ENCODE results near the gene DHCR24. TPM values are rescaled to one million over a fixed set of nuclear protein-coding genes. Genes with fewer than 3 reads are reported as not detected.

Gene DHCR24
- total RNA-seq, 1 experiment from 2014 or later, result 337 TPM

- TF ChIP-seq, protein P1, sequence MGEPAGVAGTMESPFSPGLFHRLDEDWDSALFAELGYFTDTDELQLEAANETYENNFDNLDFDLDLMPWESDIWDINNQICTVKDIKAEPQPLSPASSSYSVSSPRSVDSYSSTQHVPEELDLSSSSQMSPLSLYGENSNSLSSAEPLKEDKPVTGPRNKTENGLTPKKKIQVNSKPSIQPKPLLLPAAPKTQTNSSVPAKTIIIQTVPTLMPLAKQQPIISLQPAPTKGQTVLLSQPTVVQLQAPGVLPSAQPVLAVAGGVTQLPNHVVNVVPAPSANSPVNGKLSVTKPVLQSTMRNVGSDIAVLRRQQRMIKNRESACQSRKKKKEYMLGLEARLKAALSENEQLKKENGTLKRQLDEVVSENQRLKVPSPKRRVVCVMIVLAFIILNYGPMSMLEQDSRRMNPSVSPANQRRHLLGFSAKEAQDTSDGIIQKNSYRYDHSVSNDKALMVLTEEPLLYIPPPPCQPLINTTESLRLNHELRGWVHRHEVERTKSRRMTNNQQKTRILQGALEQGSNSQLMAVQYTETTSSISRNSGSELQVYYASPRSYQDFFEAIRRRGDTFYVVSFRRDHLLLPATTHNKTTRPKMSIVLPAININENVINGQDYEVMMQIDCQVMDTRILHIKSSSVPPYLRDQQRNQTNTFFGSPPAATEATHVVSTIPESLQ (CRISPR knock-in tag; IDR thresholded peaks at IDR 0.05), result no peak
- TF ChIP-seq, protein P2, sequence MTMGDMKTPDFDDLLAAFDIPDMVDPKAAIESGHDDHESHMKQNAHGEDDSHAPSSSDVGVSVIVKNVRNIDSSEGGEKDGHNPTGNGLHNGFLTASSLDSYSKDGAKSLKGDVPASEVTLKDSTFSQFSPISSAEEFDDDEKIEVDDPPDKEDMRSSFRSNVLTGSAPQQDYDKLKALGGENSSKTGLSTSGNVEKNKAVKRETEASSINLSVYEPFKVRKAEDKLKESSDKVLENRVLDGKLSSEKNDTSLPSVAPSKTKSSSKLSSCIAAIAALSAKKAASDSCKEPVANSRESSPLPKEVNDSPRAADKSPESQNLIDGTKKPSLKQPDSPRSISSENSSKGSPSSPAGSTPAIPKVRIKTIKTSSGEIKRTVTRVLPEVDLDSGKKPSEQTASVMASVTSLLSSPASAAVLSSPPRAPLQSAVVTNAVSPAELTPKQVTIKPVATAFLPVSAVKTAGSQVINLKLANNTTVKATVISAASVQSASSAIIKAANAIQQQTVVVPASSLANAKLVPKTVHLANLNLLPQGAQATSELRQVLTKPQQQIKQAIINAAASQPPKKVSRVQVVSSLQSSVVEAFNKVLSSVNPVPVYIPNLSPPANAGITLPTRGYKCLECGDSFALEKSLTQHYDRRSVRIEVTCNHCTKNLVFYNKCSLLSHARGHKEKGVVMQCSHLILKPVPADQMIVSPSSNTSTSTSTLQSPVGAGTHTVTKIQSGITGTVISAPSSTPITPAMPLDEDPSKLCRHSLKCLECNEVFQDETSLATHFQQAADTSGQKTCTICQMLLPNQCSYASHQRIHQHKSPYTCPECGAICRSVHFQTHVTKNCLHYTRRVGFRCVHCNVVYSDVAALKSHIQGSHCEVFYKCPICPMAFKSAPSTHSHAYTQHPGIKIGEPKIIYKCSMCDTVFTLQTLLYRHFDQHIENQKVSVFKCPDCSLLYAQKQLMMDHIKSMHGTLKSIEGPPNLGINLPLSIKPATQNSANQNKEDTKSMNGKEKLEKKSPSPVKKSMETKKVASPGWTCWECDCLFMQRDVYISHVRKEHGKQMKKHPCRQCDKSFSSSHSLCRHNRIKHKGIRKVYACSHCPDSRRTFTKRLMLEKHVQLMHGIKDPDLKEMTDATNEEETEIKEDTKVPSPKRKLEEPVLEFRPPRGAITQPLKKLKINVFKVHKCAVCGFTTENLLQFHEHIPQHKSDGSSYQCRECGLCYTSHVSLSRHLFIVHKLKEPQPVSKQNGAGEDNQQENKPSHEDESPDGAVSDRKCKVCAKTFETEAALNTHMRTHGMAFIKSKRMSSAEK (CRISPR knock-in tag; IDR thresholded peaks at IDR 0.05; ENCODE audit: borderline replicate concordance), result no peak
- no peak for TF ChIP-seq ZSCAN18 (CRISPR knock-in tag; IDR thresholded peaks at IDR 0.05)
- no peak for TF ChIP-seq ZNF423 (CRISPR knock-in tag; IDR thresholded peaks at IDR 0.05)
- no peak for TF ChIP-seq NR3C1 (CRISPR knock-in tag; conservative IDR thresholded peaks at IDR 0.05; ENCODE audit: low read depth)
- no peak for TF ChIP-seq GRHL2 (CRISPR knock-in tag; IDR thresholded peaks at IDR 0.05; ENCODE audit: insufficient replicate concordance, severe bottlenecking)
Measured at GRCh38 chr1:54835970-54836369, 51.0 kb downstream of the DHCR24 start (continued).

- CTCF ChIA-PET, result interaction anchor here (1.3 kb wide), 1 partner anchor 187 kb away, joined by 6 read pairs; no protein-coding TSS in a partner anchor
- Mint-ChIP-seq H3K4me3 (no peak overlapping the region), H3K36me3 (no peaks in the 10 kb centered on the region), H3K9me3 (no peaks in the 10 kb centered on the region), H3K4me1 (peaks cover 4% of the 10 kb centered on the region; the same call in 1 of the 2 replicates), H3K27ac (no peak overlapping the region), H3K27me3 (ENCODE audit: low read depth) (peaks cover 7% of the 10 kb centered on the region)
- ATAC-seq (no peak), DNase-seq (ENCODE audit: low spot score) (no peak)
- POLR2A ChIA-PET, result no interaction called here
- TF ChIP-seq SMAD3 (CRISPR knock-in tag; IDR thresholded peaks at IDR 0.05; ENCODE audit: borderline replicate concordance) (no peak), CREM (CRISPR knock-in tag; IDR thresholded peaks at IDR 0.05) (no peak), ZBTB43 (CRISPR knock-in tag; IDR thresholded peaks at IDR 0.05) (no peak), ESRRA (CRISPR knock-in tag; IDR thresholded peaks at IDR 0.05; ENCODE audit: borderline replicate concordance) (no peak), TCF7 (CRISPR knock-in tag; IDR thresholded peaks at IDR 0.05; ENCODE audit: low read depth) (no peak), HMGXB4 (CRISPR knock-in tag; IDR thresholded peaks at IDR 0.05) (no peak), ZSCAN18 (CRISPR knock-in tag; IDR thresholded peaks at IDR 0.05) (no peak), ZBTB21 (CRISPR knock-in tag; IDR thresholded peaks at IDR 0.05; ENCODE audit: borderline replicate concordance) (no peak), IRF2 (CRISPR knock-in tag; IDR thresholded peaks at IDR 0.05; ENCODE audit: borderline replicate concordance, low read depth) (no peak), ZNF219 (CRISPR knock-in tag; IDR thresholded peaks at IDR 0.05; ENCODE audit: borderline replicate concordance) (no peak), TP53 (CRISPR knock-in tag; IDR thresholded peaks at IDR 0.05) (no peak), MXD4 (CRISPR knock-in tag; IDR thresholded peaks at IDR 0.05; ENCODE audit: borderline replicate concordance) (no peak)
- TF ChIP-seq, protein P3, sequence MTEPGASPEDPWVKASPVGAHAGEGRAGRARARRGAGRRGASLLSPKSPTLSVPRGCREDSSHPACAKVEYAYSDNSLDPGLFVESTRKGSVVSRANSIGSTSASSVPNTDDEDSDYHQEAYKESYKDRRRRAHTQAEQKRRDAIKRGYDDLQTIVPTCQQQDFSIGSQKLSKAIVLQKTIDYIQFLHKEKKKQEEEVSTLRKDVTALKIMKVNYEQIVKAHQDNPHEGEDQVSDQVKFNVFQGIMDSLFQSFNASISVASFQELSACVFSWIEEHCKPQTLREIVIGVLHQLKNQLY (CRISPR knock-in tag; IDR thresholded peaks at IDR 0.05), result no peak
- TF ChIP-seq, protein P4, sequence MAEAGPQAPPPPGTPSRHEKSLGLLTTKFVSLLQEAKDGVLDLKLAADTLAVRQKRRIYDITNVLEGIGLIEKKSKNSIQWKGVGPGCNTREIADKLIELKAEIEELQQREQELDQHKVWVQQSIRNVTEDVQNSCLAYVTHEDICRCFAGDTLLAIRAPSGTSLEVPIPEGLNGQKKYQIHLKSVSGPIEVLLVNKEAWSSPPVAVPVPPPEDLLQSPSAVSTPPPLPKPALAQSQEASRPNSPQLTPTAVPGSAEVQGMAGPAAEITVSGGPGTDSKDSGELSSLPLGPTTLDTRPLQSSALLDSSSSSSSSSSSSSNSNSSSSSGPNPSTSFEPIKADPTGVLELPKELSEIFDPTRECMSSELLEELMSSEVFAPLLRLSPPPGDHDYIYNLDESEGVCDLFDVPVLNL (CRISPR knock-in tag; IDR thresholded peaks at IDR 0.05; ENCODE audit: borderline replicate concordance, low read depth), result no peak
Measured at GRCh38 chr1:54835131-54835898, 51.7 kb downstream of the DHCR24 start.
